Uterus (tissue), 2 donors: ENCODE measurements around the gene SMAP2.

ENCODE experiments used
- CTCF ChIP-seq, 4 experiments: fragments of 200-600 bp in 2 of 4; fragments of 450-650 bp in 2 of 4; sonication (generic) in 2 of 4; IDR thresholded peaks; one replicate each; pipeline ENCODE4 v1.5.1; 2016 to 2019; ENCODE audit warnings: antibody characterized with exemption in 4 of 4, mild to moderate bottlenecking in 2 of 4, moderate library complexity in 1 of 4
- POLR2A ChIP-seq, 2 donors: fragments of 450-650 bp; IDR thresholded peaks; one replicate each; pipeline ENCODE4 v1.6.1; 2016; ENCODE audit warnings: antibody characterized with exemption in 2 of 2, mild to moderate bottlenecking in 1 of 2, moderate library complexity in 1 of 2

- no peak for TF ChIP-seq CTCF (IDR thresholded peaks at IDR 0.05)
- TF ChIP-seq POLR2A (IDR thresholded peaks at IDR 0.05): no peak
These were observed 48.2 kb downstream of the SMAP2 start for GRCh38 chr1:40421431-40422384.
